ENCODE results near the gene PRSS48. TPM values are rescaled to one million over a fixed set of nuclear protein-coding genes. Genes with fewer than 3 reads are reported as not detected.
"Not testable (repeated sequence)": the region's sequence is repeated elsewhere in the genome, so short reads cannot be mapped to it uniquely, and the experiment has no call there.

Gene PRSS48
- total RNA-seq, 2 donors from 2014 or later: not detected

GRCh38 chr4:151250706-151251105, 26.3 kb upstream of the PRSS48 start:
- no peaks in the 10 kb centered on the region for H3K36me3 Mint-ChIP-seq
- no peaks in the 10 kb centered on the region for H3K9me3 Mint-ChIP-seq
- no peak overlapping the region for H3K27ac Mint-ChIP-seq
- no peaks in the 10 kb centered on the region for H3K4me1 Mint-ChIP-seq (ENCODE audit: low read depth in 2 of 2)
- H3K4me3 Mint-ChIP-seq: no peak overlapping the region
- no peaks in the 10 kb centered on the region for H3K27me3 Mint-ChIP-seq
- DNase-seq (ENCODE audit: low spot score): no peak
- no peak for ATAC-seq

GRCh38 chr4:151251603-151252304, 25.2 kb upstream of the PRSS48 start:
- no peak for ATAC-seq
- H3K27ac Mint-ChIP-seq: no peak overlapping the region
- H3K4me3 Mint-ChIP-seq: no peak overlapping the region
- DNase-seq (ENCODE audit: low spot score): no peak
- no peaks in the 10 kb centered on the region for H3K9me3 Mint-ChIP-seq
- no peaks in the 10 kb centered on the region for H3K27me3 Mint-ChIP-seq
- no peaks in the 10 kb centered on the region for H3K36me3 Mint-ChIP-seq
- H3K4me1 Mint-ChIP-seq (ENCODE audit: low read depth in 2 of 2): no peaks in the 10 kb centered on the region

GRCh38 chr4:151255226-151255625, 21.7 kb upstream of the PRSS48 start:
- H3K4me1 Mint-ChIP-seq (ENCODE audit: low read depth in 2 of 2); ATAC-seq; H3K9me3 Mint-ChIP-seq; H3K27ac Mint-ChIP-seq; H3K27me3 Mint-ChIP-seq; DNase-seq (ENCODE audit: low spot score); H3K36me3 Mint-ChIP-seq; H3K4me3 Mint-ChIP-seq: not testable (repeated sequence)

GRCh38 chr4:151255680-151256079, 21.3 kb upstream of the PRSS48 start:
- H3K4me3 Mint-ChIP-seq; H3K36me3 Mint-ChIP-seq; ATAC-seq; H3K4me1 Mint-ChIP-seq (ENCODE audit: low read depth in 2 of 2); H3K9me3 Mint-ChIP-seq; DNase-seq (ENCODE audit: low spot score); H3K27ac Mint-ChIP-seq: not testable (repeated sequence)
- peaks cover 0 to 13% of the 10 kb centered on the region in 2 donors for H3K27me3 Mint-ChIP-seq

GRCh38 chr4:151256134-151256533, 20.8 kb upstream of the PRSS48 start:
- no peak overlapping the region for H3K27ac Mint-ChIP-seq

GRCh38 chr4:151257704-151258103, 19.3 kb upstream of the PRSS48 start:
- Mint-ChIP-seq H3K27ac (no peak overlapping the region), H3K4me1 (ENCODE audit: low read depth in 2 of 2) (no peaks in the 10 kb centered on the region), H3K9me3 (no peaks in the 10 kb centered on the region), H3K4me3 (no peak overlapping the region), H3K27me3 (peaks cover 3 to 23% of the 10 kb centered on the region in 2 donors), H3K36me3 (no peaks in the 10 kb centered on the region)
- DNase-seq (ENCODE audit: low spot score) (no peak), ATAC-seq (no peak)

More at GRCh38 chr4:151256134-151256533, 20.8 kb upstream of the PRSS48 start:
- no peak for ATAC-seq
- Mint-ChIP-seq H3K9me3 (no peaks in the 10 kb centered on the region), H3K4me3 (no peak overlapping the region), H3K4me1 (ENCODE audit: low read depth in 2 of 2) (no peaks in the 10 kb centered on the region), H3K27me3 (peaks cover 0 to 17% of the 10 kb centered on the region in 2 donors), H3K36me3 (no peaks in the 10 kb centered on the region)
- no peak for DNase-seq (ENCODE audit: low spot score)

GRCh38 chr4:151259752-151260151, 17.2 kb upstream of the PRSS48 start:
- Mint-ChIP-seq H3K4me1 (ENCODE audit: low read depth in 2 of 2) (no peaks in the 10 kb centered on the region), H3K36me3 (no peaks in the 10 kb centered on the region), H3K4me3 (no peak overlapping the region), H3K9me3 (no peaks in the 10 kb centered on the region), H3K27ac (no peak overlapping the region), H3K27me3 (peaks cover 3 to 28% of the 10 kb centered on the region in 2 donors)
- DNase-seq (ENCODE audit: low spot score) (no peak), ATAC-seq (no peak)

GRCh38 chr4:151260526-151260925, 16.4 kb upstream of the PRSS48 start:
- H3K36me3 Mint-ChIP-seq: no peaks in the 10 kb centered on the region
- no peaks in the 10 kb centered on the region for H3K4me1 Mint-ChIP-seq (ENCODE audit: low read depth in 2 of 2)
- peaks cover 3 to 31% of the 10 kb centered on the region in 2 donors for H3K27me3 Mint-ChIP-seq
- H3K4me3 Mint-ChIP-seq: no peak overlapping the region
- no peak overlapping the region for H3K27ac Mint-ChIP-seq
- ATAC-seq: no peak
- no peaks in the 10 kb centered on the region for H3K9me3 Mint-ChIP-seq
- DNase-seq (ENCODE audit: low spot score): no peak

- no peaks in the 10 kb centered on the region for H3K4me1 Mint-ChIP-seq (ENCODE audit: low read depth in 2 of 2)
- no peak overlapping the region for H3K27ac Mint-ChIP-seq
- ATAC-seq: no peak
- H3K27me3 Mint-ChIP-seq: peaks cover 3 to 26% of the 10 kb centered on the region in 2 donors
- H3K36me3 Mint-ChIP-seq: no peaks in the 10 kb centered on the region
- no peak for DNase-seq (ENCODE audit: low spot score)
- H3K9me3 Mint-ChIP-seq: no peaks in the 10 kb centered on the region
- no peak overlapping the region for H3K4me3 Mint-ChIP-seq
Observed at GRCh38 chr4:151263455-151263854, 13.5 kb upstream of the PRSS48 start.

- no peak overlapping the region for H3K4me3 Mint-ChIP-seq
- no peak overlapping the region for H3K27ac Mint-ChIP-seq
- H3K4me1 Mint-ChIP-seq (ENCODE audit: low read depth in 2 of 2): no peaks in the 10 kb centered on the region
- DNase-seq (ENCODE audit: low spot score) (no peak), ATAC-seq (no peak)
- no peaks in the 10 kb centered on the region for H3K36me3 Mint-ChIP-seq
- H3K27me3 Mint-ChIP-seq: peaks cover 2 to 11% of the 10 kb centered on the region in 2 donors
- H3K9me3 Mint-ChIP-seq: peaks cover 3% of the 10 kb centered on the region
Observed at GRCh38 chr4:151266497-151266896, 10.5 kb upstream of the PRSS48 start.

GRCh38 chr4:151267104-151267503, 9.9 kb upstream of the PRSS48 start:
- Mint-ChIP-seq H3K27me3 (peaks cover 0 to 8% of the 10 kb centered on the region in 2 donors), H3K36me3 (no peaks in the 10 kb centered on the region), H3K27ac (no peak overlapping the region), H3K9me3 (peaks cover 3% of the 10 kb centered on the region), H3K4me1 (ENCODE audit: low read depth in 2 of 2) (no peaks in the 10 kb centered on the region), H3K4me3 (no peak overlapping the region)
- no peak for ATAC-seq
- no peak for DNase-seq (ENCODE audit: low spot score)

- peaks cover 3% of the 10 kb centered on the region for H3K9me3 Mint-ChIP-seq
- ATAC-seq: no peak
- H3K27me3 Mint-ChIP-seq: peaks cover 0 to 8% of the 10 kb centered on the region in 2 donors
- no peak for DNase-seq (ENCODE audit: low spot score)
- no peaks in the 10 kb centered on the region for H3K36me3 Mint-ChIP-seq
- H3K4me1 Mint-ChIP-seq (ENCODE audit: low read depth in 2 of 2): no peaks in the 10 kb centered on the region
- H3K27ac Mint-ChIP-seq: no peak overlapping the region
- no peak overlapping the region for H3K4me3 Mint-ChIP-seq
Observed at GRCh38 chr4:151267822-151268535, 9.0 kb upstream of the PRSS48 start.

- H3K27me3 Mint-ChIP-seq; H3K4me1 Mint-ChIP-seq (ENCODE audit: low read depth in 2 of 2); H3K27ac Mint-ChIP-seq; H3K4me3 Mint-ChIP-seq; H3K9me3 Mint-ChIP-seq; H3K36me3 Mint-ChIP-seq; ATAC-seq; DNase-seq (ENCODE audit: low spot score): not testable (repeated sequence)
Observed at GRCh38 chr4:151268905-151269304, 8.1 kb upstream of the PRSS48 start.

- no peaks in the 10 kb centered on the region for H3K36me3 Mint-ChIP-seq
- H3K27ac Mint-ChIP-seq: no peak overlapping the region
- peaks cover 2% of the 10 kb centered on the region for H3K9me3 Mint-ChIP-seq
- H3K4me1 Mint-ChIP-seq (ENCODE audit: low read depth in 2 of 2): no peaks in the 10 kb centered on the region
- no peak overlapping the region for H3K4me3 Mint-ChIP-seq
- ATAC-seq (no peak), DNase-seq (ENCODE audit: low spot score) (no peak)
- peaks cover 2 to 16% of the 10 kb centered on the region in 2 donors for H3K27me3 Mint-ChIP-seq
Observed at GRCh38 chr4:151284534-151285245, 7.7 kb downstream of the PRSS48 start.

Measured in natural killer cell treated with Interleukin-12 subunit alpha and Interleukin-12 subunit beta and Interleukin-15 and Interleukin-18, amount 100 ng/mL, for 72 hours (primary cell).